Body of pancreas (tissue), 4 donors: ENCODE measurements around the gene SEMA3E.

Experiments used
- CTCF ChIP-seq, 7 experiments: fragments of 450-650 bp in 4 of 7; fragments of 200-600 bp in 3 of 7; sonication (generic) in 3 of 7; IDR thresholded peaks; one replicate each; pipeline ENCODE4 v1.5.1; 2016 to 2019; ENCODE audit warnings: antibody characterized with exemption in 7 of 7
- POLR2A ChIP-seq, 3 donors: fragments of 450-650 bp; IDR thresholded peaks; one replicate each; pipeline ENCODE4 v1.6.1; 2016; ENCODE audit warnings: antibody characterized with exemption in 3 of 3, mild to moderate bottlenecking in 2 of 3

GRCh38 chr7:83502636-83503035 is 146.3 kb downstream of the SEMA3E start:
- TF ChIP-seq POLR2A (IDR thresholded peaks at IDR 0.05), result no peak
- no peak for TF ChIP-seq CTCF (IDR thresholded peaks at IDR 0.05)
